WTC11 (cell line): ENCODE data around the gene PSME2. TPM values are rescaled to one million over a fixed set of nuclear protein-coding genes. Genes with fewer than 3 reads are reported as not detected.

Experiments
- ATAC-seq: fragments of 200-7000 bp; cut with Tn5 transposase; 2 replicates; pipeline ENCODE4 v1.10.0; 2021; ENCODE audit warnings: mild to moderate bottlenecking, moderate library complexity
- CTCF ChIA-PET: fragments of 300-600 bp; sonication (Branson Sonifier 250); formaldehyde crosslinking; loops from one replicate; lab custom pipeline; 2021; ENCODE audit warnings: antibody characterized with exemption; lab: Charles Lee
- POLR2A ChIA-PET: fragments of 350-600 bp; sonication (Branson Sonifier 250); formaldehyde crosslinking; loops from one replicate; lab custom pipeline; 2021; ENCODE audit warnings: antibody characterized with exemption; lab: Charles Lee
- DNase-seq: peaks from one replicate; pipeline ENCODE4 v3.0.0; 2021; ENCODE audit warnings: low spot score
- H3K27ac Mint-ChIP-seq: 2 replicates; pipeline ENCODE4 v1.8.0; 2021; ENCODE audit warnings: mixed read lengths
- H3K27me3 Mint-ChIP-seq: 2 replicates; pipeline ENCODE4 v1.8.0; 2021; ENCODE audit warnings: low read depth, mild to moderate bottlenecking, moderate library complexity, mixed read lengths
- H3K36me3 Mint-ChIP-seq: 2 replicates; pipeline ENCODE4 v1.8.0; 2021; ENCODE audit warnings: mixed read lengths
- H3K4me1 Mint-ChIP-seq: 2 replicates; pipeline ENCODE4 v1.8.0; 2022; ENCODE audit warnings: mixed read lengths
- H3K4me3 Mint-ChIP-seq: 2 replicates; pipeline ENCODE4 v1.8.0; 2021; ENCODE audit warnings: mild to moderate bottlenecking, moderate library complexity, mixed read lengths
- H3K9me3 Mint-ChIP-seq: 2 replicates; pipeline ENCODE4 v1.8.0; 2021; ENCODE audit warnings: mixed read lengths
- ARID4B ChIP-seq: sonication (generic); formaldehyde crosslinking; IDR thresholded peaks from 2 replicates; pipeline ENCODE4 v1.8.0; 2023; ENCODE audit warnings: missing genetic modification reagents, mild to moderate bottlenecking, borderline replicate concordance
- CDX4 ChIP-seq: fragments of 250-450 bp; sonication (Bioruptor Pico); IDR thresholded peaks from 2 replicates; pipeline ENCODE4 v1.9.0; 2021; ENCODE audit warnings: moderate library complexity, mild to moderate bottlenecking, inconsistent platforms, borderline replicate concordance
- CTCF ChIP-seq: fragments of 200-600 bp; IDR thresholded peaks from 2 replicates; pipeline ENCODE4 v1.8.0; 2022; ENCODE audit warnings: antibody characterized with exemption
- E2F5 ChIP-seq: sonication (generic); formaldehyde crosslinking; IDR thresholded peaks from 2 replicates; pipeline ENCODE4 v1.8.1; 2022; ENCODE audit warnings: mild to moderate bottlenecking, moderate library complexity, missing genetic modification reagents
- JUN ChIP-seq: sonication (generic); formaldehyde crosslinking; IDR thresholded peaks from 2 replicates; pipeline ENCODE4 v1.8.0; 2023; ENCODE audit warnings: mild to moderate bottlenecking, missing genetic modification reagents
- PREB ChIP-seq: sonication (generic); formaldehyde crosslinking; IDR thresholded peaks from 2 replicates; pipeline ENCODE4 v1.8.1; 2022; ENCODE audit warnings: mild to moderate bottlenecking, missing genetic modification reagents, moderate library complexity, borderline replicate concordance
- total RNA-seq: library from RNA; stranded (reverse); gene quantifications from 3 replicates; pipeline ENCODE4 v1.2.3, GENCODE V29; 2021

Gene PSME2
- total RNA-seq, 1 experiment from 2014 or later = 103 TPM

GRCh38 chr14:24100197-24100981, 46.0 kb downstream of the PSME2 start:
- Mint-ChIP-seq H3K9me3 (peaks cover 22% of the 10 kb centered on the region), H3K36me3 (peaks cover 56% of the 10 kb centered on the region), H3K4me1 (peaks cover 7% of the 10 kb centered on the region), H3K27ac (no peak overlapping the region), H3K4me3 (no peak overlapping the region), H3K27me3 (no peaks in the 10 kb centered on the region)
- DNase-seq (no peak), ATAC-seq (no peak)
- ChIA-PET POLR2A (interaction anchor here (1.1 kb wide), 1 partner anchor 9 kb away, joined by 3 read pairs; no protein-coding TSS in a partner anchor), CTCF (interaction anchor here (1.0 to 1.3 kb wide), 2 partner anchors 8 to 15 kb away, joined by 3 to 7 read pairs; partner anchors contain the start of gene NRL)
- 0 out of 2 replicates have a peak, but pooled peaks have one; percentile 26 for TF ChIP-seq PREB
- no peak for TF ChIP-seq CDX4 (CRISPR knock-in tag)
- TF ChIP-seq ARID4B (CRISPR knock-in tag) = no peak

- peaks cover 12% of the 10 kb centered on the region for H3K4me1 Mint-ChIP-seq
- ChIA-PET CTCF (interaction anchor here (11.7 kb wide), 1 partner anchor 10 kb away, joined by 170 read pairs; no protein-coding TSS in a partner anchor), POLR2A (no interaction called here)
- ATAC-seq (no peak), DNase-seq (no peak)
- H3K36me3 Mint-ChIP-seq = peaks cover 46% of the 10 kb centered on the region
- TF ChIP-seq JUN (no peak), CDX4 (CRISPR knock-in tag) (no peak), CTCF (no peak)
- TF ChIP-seq, all 79 proteins: peak for 0
- Mint-ChIP-seq H3K9me3 (peaks cover 13% of the 10 kb centered on the region), H3K27ac (0 out of 2 replicates have a peak overlapping the region, but pooled peaks have one; percentile 41), H3K4me3 (no peak overlapping the region), H3K27me3 (no peaks in the 10 kb centered on the region)
Observed at GRCh38 chr14:24098927-24099813, 47.2 kb downstream of the PSME2 start.

GRCh38 chr14:24098229-24098926, 48.0 kb downstream of the PSME2 start:
- Mint-ChIP-seq H3K4me3 (no peak overlapping the region), H3K9me3 (peaks cover 5% of the 10 kb centered on the region; the same call in 1 of the 2 replicates), H3K27me3 (peaks cover 3% of the 10 kb centered on the region; the same call in 1 of the 2 replicates), H3K27ac (no peak overlapping the region), H3K4me1 (peaks cover 16% of the 10 kb centered on the region), H3K36me3 (peaks cover 38% of the 10 kb centered on the region)
- TF ChIP-seq E2F5 (CRISPR knock-in tag) = no peak
- POLR2A ChIA-PET = no interaction called here
- no peak for DNase-seq
- CTCF ChIA-PET = interaction anchor here (11.1 to 11.7 kb wide), 2 partner anchors 11 to 41 kb away, joined by 170 to 320 read pairs; no protein-coding TSS in a partner anchor
- ATAC-seq = no peak
